H9 (cell line): ENCODE data around the gene PLCL1. TPM values are rescaled to one million over a fixed set of nuclear protein-coding genes. Genes with fewer than 3 reads are reported as not detected.

ENCODE experiments used
- DNase-seq: peaks from one replicate; pipeline ENCODE4 v3.0.0-alpha.2; 2017
- H2AFZ ChIP-seq: one replicate; pipeline ENCODE4 v1.6.1; 2013; ENCODE audit warnings: mild to moderate bottlenecking, low read length, control low read depth, moderate library complexity
- H2AK5ac ChIP-seq: 2 replicates; pipeline ENCODE4 v1.6.1; 2013; ENCODE audit warnings: low read length, control low read depth, mixed read lengths; ENCODE audit not compliant: insufficient read length
- H2BK120ac ChIP-seq: one replicate; pipeline ENCODE4 v1.6.1; 2013; ENCODE audit warnings: low read depth, mild to moderate bottlenecking, low read length, control low read depth, inconsistent platforms; ENCODE audit not compliant: poor library complexity, severe bottlenecking
- H2BK12ac ChIP-seq: 2 replicates; pipeline ENCODE4 v1.6.1; 2013; ENCODE audit warnings: low read length, control low read depth, mixed read lengths, low read depth; ENCODE audit not compliant: insufficient read length
- H2BK15ac ChIP-seq: 2 replicates; pipeline ENCODE4 v1.6.1; 2013; ENCODE audit warnings: low read depth, low read length, control low read depth
- H2BK20ac ChIP-seq: one replicate; pipeline ENCODE4 v1.6.1; 2013; ENCODE audit warnings: low read depth, mild to moderate bottlenecking, low read length, control low read depth, inconsistent platforms; ENCODE audit not compliant: poor library complexity, severe bottlenecking
- H2BK5ac ChIP-seq: 2 replicates; pipeline ENCODE4 v1.6.1; 2013; ENCODE audit warnings: low read length, control low read depth, mixed read lengths; ENCODE audit not compliant: insufficient read length
- H3K14ac ChIP-seq: 2 replicates; pipeline ENCODE4 v1.6.1; 2013; ENCODE audit warnings: low read length, control low read depth; ENCODE audit not compliant: insufficient read depth
- H3K18ac ChIP-seq: 2 replicates; pipeline ENCODE4 v1.6.1; 2013; ENCODE audit warnings: low read depth, mild to moderate bottlenecking, mixed read lengths, low read length, control low read depth; ENCODE audit not compliant: insufficient read length
- H3K23ac ChIP-seq: 2 replicates; pipeline ENCODE4 v1.6.1; 2013; ENCODE audit warnings: low read length, control low read depth, mixed read lengths, low read depth; ENCODE audit not compliant: insufficient read length
- H3K23me2 ChIP-seq: 2 replicates; pipeline ENCODE4 v1.6.1; 2013; ENCODE audit warnings: low read depth, mild to moderate bottlenecking, mixed read lengths, low read length, control low read depth; ENCODE audit not compliant: insufficient read length, poor library complexity, severe bottlenecking
- H3K27ac ChIP-seq: 2 replicates; pipeline ENCODE4 v1.5.1; 2013; ENCODE audit warnings: low read length, control low read depth, mixed read lengths, low read depth; ENCODE audit not compliant: insufficient read length
- H3K27me3 ChIP-seq: 2 replicates; pipeline ENCODE4 v1.6.1; 2013; ENCODE audit warnings: low read length, control low read depth, inconsistent platforms; ENCODE audit not compliant: insufficient read depth
- H3K4ac ChIP-seq: 2 replicates; pipeline ENCODE4 v1.6.1; 2013; ENCODE audit warnings: low read depth, mild to moderate bottlenecking, control low read depth, inconsistent platforms, low read length, moderate library complexity
- H3K4me1 ChIP-seq: 2 replicates; pipeline ENCODE4 v1.6.1; 2013; ENCODE audit warnings: low read length, control low read depth, inconsistent platforms; ENCODE audit not compliant: insufficient read depth
- H3K4me2 ChIP-seq: 2 replicates; pipeline ENCODE4 v1.6.1; 2013; ENCODE audit warnings: low read length, control low read depth, mixed read lengths; ENCODE audit not compliant: insufficient read length, insufficient read depth
- H3K56ac ChIP-seq: 2 replicates; pipeline ENCODE4 v1.6.1; 2013; ENCODE audit warnings: low read depth, mild to moderate bottlenecking, mixed read lengths, low read length, control low read depth; ENCODE audit not compliant: insufficient read length
- H3K79me1 ChIP-seq: 2 replicates; pipeline ENCODE4 v1.6.1; 2013; ENCODE audit warnings: low read depth, mild to moderate bottlenecking, moderate library complexity, low read length, control low read depth, inconsistent platforms; ENCODE audit not compliant: insufficient read depth, poor library complexity, severe bottlenecking
- H3K79me2 ChIP-seq: 2 replicates; pipeline ENCODE4 v1.6.1; 2013; ENCODE audit warnings: low read length, control low read depth, inconsistent platforms; ENCODE audit not compliant: insufficient read depth
- H3K9ac ChIP-seq: 2 replicates; pipeline ENCODE4 v1.6.1; 2013; ENCODE audit warnings: low read length, control low read depth, mixed read lengths; ENCODE audit not compliant: insufficient read length; ENCODE audit errors: extremely low read depth
- H3K9me3 ChIP-seq: one replicate; pipeline ENCODE4 v1.6.1; 2013; ENCODE audit warnings: low read depth, low read length, inconsistent platforms; ENCODE audit not compliant: control insufficient read depth
- H3T11ph ChIP-seq: one replicate; pipeline ENCODE4 v1.6.1; 2013; ENCODE audit warnings: mild to moderate bottlenecking, low read length, control low read depth, inconsistent platforms
- H4K20me1 ChIP-seq: one replicate; pipeline ENCODE4 v1.6.1; 2013; ENCODE audit not compliant: control insufficient read depth, insufficient read length, insufficient read depth
- H4K5ac ChIP-seq: 2 replicates; pipeline ENCODE4 v1.6.1; 2013; ENCODE audit warnings: low read depth, mild to moderate bottlenecking, mixed read lengths, low read length, control low read depth; ENCODE audit not compliant: insufficient read length
- H4K8ac ChIP-seq: replicated peaks from 2 replicates; pipeline ENCODE4 v1.6.1; 2013; ENCODE audit warnings: low read length, control low read depth, mixed read lengths, low read depth; ENCODE audit not compliant: insufficient read length
- H4K91ac ChIP-seq: 2 replicates; pipeline ENCODE4 v1.6.1; 2013; ENCODE audit warnings: low read depth, mild to moderate bottlenecking, moderate library complexity, mixed read lengths, low read length, control low read depth; ENCODE audit not compliant: insufficient read length
- H3K27ac Mint-ChIP-seq, 3 experiments: 2 replicates in 2 of 3; 3 replicates in 1 of 3; pipeline ENCODE4 v1.8.0; 2020 to 2021; ENCODE audit warnings: mixed read lengths in 3 of 3, mild to moderate bottlenecking in 1 of 3, moderate library complexity in 1 of 3
- H3K27me3 Mint-ChIP-seq: 2 replicates; pipeline ENCODE4 v1.8.0; 2021; ENCODE audit warnings: low read depth, mild to moderate bottlenecking, moderate library complexity, mixed read lengths
- H3K36me3 Mint-ChIP-seq, 3 experiments: 2 replicates in 2 of 3; 3 replicates in 1 of 3; pipeline ENCODE4 v1.8.0; 2020 to 2021; ENCODE audit warnings: low read depth in 3 of 3, mixed read lengths in 3 of 3; ENCODE audit not compliant: insufficient read depth in 1 of 3
- H3K4me1 Mint-ChIP-seq, 2 experiments: 2 replicates each; pipeline ENCODE4 v1.8.0; 2020; ENCODE audit warnings: mixed read lengths in 2 of 2
- H3K4me3 Mint-ChIP-seq, 2 experiments: 2 replicates in 1 of 2; 3 replicates in 1 of 2; pipeline ENCODE4 v1.8.0; 2020 to 2021; ENCODE audit warnings: mild to moderate bottlenecking in 2 of 2, mixed read lengths in 2 of 2, moderate library complexity in 1 of 2
- H3K9me3 Mint-ChIP-seq, 2 experiments: 2 replicates in 1 of 2; 3 replicates in 1 of 2; pipeline ENCODE4 v1.8.0; 2020; ENCODE audit warnings: mild to moderate bottlenecking in 2 of 2, mixed read lengths in 2 of 2, moderate library complexity in 1 of 2
- WGBS: extraction: QIAGEN DNeasy Blood & Tissue Kit; methylation state at CpG from one replicate; pipeline ENCODE4 v1.1.7; 2013; ENCODE audit warnings: missing lambda C conversion rate, low lambda C conversion rate, mixed read lengths; ENCODE audit not compliant: insufficient read length; ENCODE audit errors: extremely low coverage; 5-methylcytosine and 5-hydroxymethylcytosine counted together
- total RNA-seq: library from RNA; stranded (reverse); gene quantifications from 2 replicates; pipeline ENCODE4 v1.2.1, GENCODE V29; 2021
- TF ChIP-seq, protein P1 (sequence below): fragments of 200-600 bp; sonication (generic); conservative IDR thresholded peaks from 3 replicates; pipeline ENCODE4 v1.8.0; 2021; ENCODE audit warnings: antibody characterized with exemption, mild to moderate bottlenecking

The PLCL1 gene
- total RNA-seq, 1 experiment from 2014 or later = 0.04 TPM

DNA sequence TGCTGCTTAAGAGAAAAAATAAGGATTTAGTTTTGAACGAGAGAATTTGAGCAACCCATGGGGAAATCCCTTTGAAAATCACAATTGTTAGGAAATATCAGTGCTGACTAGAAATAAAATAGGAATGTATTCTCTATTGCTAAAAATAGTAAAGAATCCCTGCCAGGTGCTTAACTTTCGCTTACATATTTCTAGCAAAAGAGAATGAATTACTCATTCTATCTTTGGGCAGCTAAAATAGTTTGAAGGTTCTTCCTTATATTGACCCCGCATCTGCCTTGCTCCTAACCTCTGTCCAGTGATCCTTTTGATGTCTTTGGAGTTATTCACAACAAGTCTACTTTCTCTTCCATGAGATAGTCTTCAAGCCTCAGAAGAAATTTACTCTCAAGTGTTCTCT, 103.8 kb downstream of the PLCL1 start:
- Mint-ChIP-seq H3K27ac (no peak overlapping the region), H3K27me3 (no peaks in the 10 kb centered on the region), H3K4me3 (no peak overlapping the region), H3K9me3 (no peaks in the 10 kb centered on the region), H3K4me1 (peaks cover 5 to 6% of the 10 kb centered on the region in 2 experiments), H3K36me3 (no peaks in the 10 kb centered on the region)
- Histone ChIP-seq H2AK5ac (no peak overlapping the region), H2BK20ac (no peak overlapping the region), H2BK5ac (no peak overlapping the region), H4K5ac (no peak overlapping the region), H3K18ac (no peak overlapping the region), H4K91ac (no peak overlapping the region), H4K8ac (no peak overlapping the region), H3K4me2 (no peak overlapping the region), H3K4me1 (no peaks in the 10 kb centered on the region), H3K27ac (no peak overlapping the region), H3K79me1 (no peaks in the 10 kb centered on the region), H4K20me1 (no peaks in the 10 kb centered on the region), H3K23ac (no peak overlapping the region), H3K23me2 (no peaks in the 10 kb centered on the region), H3K27me3 (no peaks in the 10 kb centered on the region), H3K9ac (no peak overlapping the region), H3K4ac (no peak overlapping the region), H3T11ph (no peak overlapping the region), H3K79me2 (no peaks in the 10 kb centered on the region), H3K9me3 (no peaks in the 10 kb centered on the region), H3K14ac (no peak overlapping the region), H2BK120ac (no peak overlapping the region), H3K56ac (no peak overlapping the region), H2BK15ac (no peak overlapping the region), H2BK12ac (no peak overlapping the region), H2AFZ (no peak overlapping the region)
- TF ChIP-seq, protein P1, sequence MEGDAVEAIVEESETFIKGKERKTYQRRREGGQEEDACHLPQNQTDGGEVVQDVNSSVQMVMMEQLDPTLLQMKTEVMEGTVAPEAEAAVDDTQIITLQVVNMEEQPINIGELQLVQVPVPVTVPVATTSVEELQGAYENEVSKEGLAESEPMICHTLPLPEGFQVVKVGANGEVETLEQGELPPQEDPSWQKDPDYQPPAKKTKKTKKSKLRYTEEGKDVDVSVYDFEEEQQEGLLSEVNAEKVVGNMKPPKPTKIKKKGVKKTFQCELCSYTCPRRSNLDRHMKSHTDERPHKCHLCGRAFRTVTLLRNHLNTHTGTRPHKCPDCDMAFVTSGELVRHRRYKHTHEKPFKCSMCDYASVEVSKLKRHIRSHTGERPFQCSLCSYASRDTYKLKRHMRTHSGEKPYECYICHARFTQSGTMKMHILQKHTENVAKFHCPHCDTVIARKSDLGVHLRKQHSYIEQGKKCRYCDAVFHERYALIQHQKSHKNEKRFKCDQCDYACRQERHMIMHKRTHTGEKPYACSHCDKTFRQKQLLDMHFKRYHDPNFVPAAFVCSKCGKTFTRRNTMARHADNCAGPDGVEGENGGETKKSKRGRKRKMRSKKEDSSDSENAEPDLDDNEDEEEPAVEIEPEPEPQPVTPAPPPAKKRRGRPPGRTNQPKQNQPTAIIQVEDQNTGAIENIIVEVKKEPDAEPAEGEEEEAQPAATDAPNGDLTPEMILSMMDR = no peak
- no CpG with 5 or more reads among the region's 3 CpGs for WGBS
- DNase-seq = no peak
